HepG2 (cell line): ENCODE measurements around the gene CRKL. TPM values are rescaled to one million over a fixed set of nuclear protein-coding genes. Genes with fewer than 3 reads are reported as not detected.

Experiments used
- CBX1 ChIP-seq: IDR thresholded peaks from one replicate; pipeline ENCODE4 v1.6.1; 2016; ENCODE audit warnings: antibody characterized with exemption, low read depth
- CBX5 ChIP-seq: sonication (generic); formaldehyde crosslinking; IDR thresholded peaks from 2 replicates; pipeline ENCODE4 v1.4.0; 2020; ENCODE audit warnings: missing genetic modification reagents, borderline replicate concordance
- HOMEZ ChIP-seq: IDR thresholded peaks from 2 replicates; pipeline ENCODE4 v1.6.1; 2016; ENCODE audit warnings: low read depth
- NAIF1 ChIP-seq: sonication (generic); formaldehyde crosslinking; IDR thresholded peaks from 2 replicates; pipeline ENCODE4 v1.5.0; 2020; ENCODE audit warnings: mild to moderate bottlenecking, missing genetic modification reagents, borderline replicate concordance
- SUZ12 ChIP-seq: fragments of 150-350 bp; IDR thresholded peaks from 2 replicates; pipeline ENCODE4 v1.6.1; 2014; ENCODE audit warnings: low read depth, low read length
- THAP9 ChIP-seq: sonication (generic); formaldehyde crosslinking; IDR thresholded peaks from 2 replicates; pipeline ENCODE4; 2020; ENCODE audit warnings: missing genetic modification reagents, mild to moderate bottlenecking, borderline replicate concordance
- ZNF143 ChIP-seq: sonication (generic); formaldehyde crosslinking; IDR thresholded peaks from 2 replicates; pipeline ENCODE4 v1.4.0; 2020; ENCODE audit warnings: missing genetic modification reagents
- ZNF234 ChIP-seq: sonication (generic); formaldehyde crosslinking; conservative IDR thresholded peaks from 2 replicates; pipeline ENCODE4 v1.5.1; 2020; ENCODE audit warnings: mild to moderate bottlenecking, missing genetic modification reagents
- ZNF276 ChIP-seq: sonication (generic); formaldehyde crosslinking; IDR thresholded peaks from 2 replicates; pipeline ENCODE4 v1.4.0; 2020; ENCODE audit warnings: mild to moderate bottlenecking, low read depth, missing genetic modification reagents
- ZNF350 ChIP-seq: sonication (generic); formaldehyde crosslinking; IDR thresholded peaks from 2 replicates; pipeline ENCODE4 v1.4.0; 2020; ENCODE audit warnings: mild to moderate bottlenecking, low read depth, missing genetic modification reagents, borderline replicate concordance
- ZNF431 ChIP-seq: sonication (generic); formaldehyde crosslinking; IDR thresholded peaks from 2 replicates; pipeline ENCODE4 v1.9.0; 2022; ENCODE audit warnings: missing genetic modification reagents, low read depth, mild to moderate bottlenecking, borderline replicate concordance
- ZNF644 ChIP-seq: IDR thresholded peaks from 2 replicates; pipeline ENCODE4 v1.6.1; 2016; ENCODE audit warnings: low read depth
- ZNF883 ChIP-seq: sonication (generic); formaldehyde crosslinking; IDR thresholded peaks from 2 replicates; pipeline ENCODE4 v1.5.1; 2020; ENCODE audit warnings: mild to moderate bottlenecking, missing genetic modification reagents; ENCODE audit errors: not compliant biosample characterization
- ZSCAN31 ChIP-seq: sonication (generic); formaldehyde crosslinking; IDR thresholded peaks from 2 replicates; pipeline ENCODE4 v1.5.0; 2020; ENCODE audit warnings: low read depth, mild to moderate bottlenecking, missing genetic modification reagents
- polyA plus RNA-seq, 8 experiments: library from polyadenylated mRNA; depleted of rRNA in 3 of 8; stranded (reverse) in 7 of 8; unstranded in 1 of 8; fragments of >200 nt; fragmentation: Illumina TruSeq in 4 of 8; extraction: Trizol in 4 of 8; gene quantifications; 2 replicates each; pipeline versions ENCODE4 v1.2.1 to v1.2.3, GENCODE V29; 2011 to 2016; ENCODE audit warnings: low read depth in 4 of 8, missing spikeins in 1 of 8, mixed read lengths in 1 of 8; ENCODE audit not compliant: insufficient read depth in 1 of 8
- total RNA-seq, 5 experiments: library from RNA; depleted of rRNA; stranded (reverse); fragments of >200 nt; fragmentation: Illumina TruSeq; extraction: Trizol; gene quantifications; 2 replicates each; pipeline ENCODE4 v1.2.3, GENCODE V29; 2016; ENCODE audit warnings: low read depth in 1 of 5
- TF ChIP-seq, protein P1 (sequence below): sonication (generic); formaldehyde crosslinking; IDR thresholded peaks from 2 replicates; pipeline ENCODE4 v1.5.0; 2020; ENCODE audit warnings: mild to moderate bottlenecking, missing genetic modification reagents
- TF ChIP-seq, protein P2 (sequence below): sonication (generic); formaldehyde crosslinking; IDR thresholded peaks from 2 replicates; pipeline ENCODE4 v1.4.0; 2020; ENCODE audit warnings: missing genetic modification reagents, borderline replicate concordance

CRKL gene
- total and polyA plus RNA-seq, 2 of the 13 experiments (the other 11 are each of a cell fraction or from before 2014, with no cell fraction given) = 37.4 to 60.6 TPM

- TF ChIP-seq HOMEZ (CRISPR knock-in tag) = peak; percentile 8; the same call in 1 of the 2 replicates
- 0 out of 2 replicates have a peak, but pooled peaks have one; percentile 6 for TF ChIP-seq ZNF644 (CRISPR knock-in tag)
- TF ChIP-seq NAIF1 (CRISPR knock-in tag) = peak; percentile 85; the same call in 1 of the 2 replicates
- TF ChIP-seq ZNF350 (CRISPR knock-in tag) = peak; percentile 76
- TF ChIP-seq ZNF234 (CRISPR knock-in tag) = no peak; the same call in 1 of the 2 replicates
- TF ChIP-seq ZNF143 (CRISPR knock-in tag) = peak; percentile 50; the same call in 1 of the 2 replicates
- TF ChIP-seq, protein P1, sequence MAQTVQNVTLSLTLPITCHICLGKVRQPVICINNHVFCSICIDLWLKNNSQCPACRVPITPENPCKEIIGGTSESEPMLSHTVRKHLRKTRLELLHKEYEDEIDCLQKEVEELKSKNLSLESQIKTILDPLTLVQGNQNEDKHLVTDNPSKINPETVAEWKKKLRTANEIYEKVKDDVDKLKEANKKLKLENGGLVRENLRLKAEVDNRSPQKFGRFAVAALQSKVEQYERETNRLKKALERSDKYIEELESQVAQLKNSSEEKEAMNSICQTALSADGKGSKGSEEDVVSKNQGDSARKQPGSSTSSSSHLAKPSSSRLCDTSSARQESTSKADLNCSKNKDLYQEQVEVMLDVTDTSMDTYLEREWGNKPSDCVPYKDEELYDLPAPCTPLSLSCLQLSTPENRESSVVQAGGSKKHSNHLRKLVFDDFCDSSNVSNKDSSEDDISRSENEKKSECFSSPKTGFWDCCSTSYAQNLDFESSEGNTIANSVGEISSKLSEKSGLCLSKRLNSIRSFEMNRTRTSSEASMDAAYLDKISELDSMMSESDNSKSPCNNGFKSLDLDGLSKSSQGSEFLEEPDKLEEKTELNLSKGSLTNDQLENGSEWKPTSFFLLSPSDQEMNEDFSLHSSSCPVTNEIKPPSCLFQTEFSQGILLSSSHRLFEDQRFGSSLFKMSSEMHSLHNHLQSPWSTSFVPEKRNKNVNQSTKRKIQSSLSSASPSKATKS (CRISPR knock-in tag) = peak; percentile 66; the same call in 1 of the 2 replicates
- no peak for TF ChIP-seq CBX1
- peak; percentile 83; the same call in 1 of the 2 replicates for TF ChIP-seq CBX5 (CRISPR knock-in tag)
- 0 out of 2 replicates have a peak, but pooled peaks have one; percentile 42 for TF ChIP-seq ZNF276 (CRISPR knock-in tag)
- TF ChIP-seq SUZ12 = no peak
- TF ChIP-seq ZNF883 (CRISPR knock-in tag) = peak; percentile 96
- peak; percentile 75; the same call in 1 of the 2 replicates for TF ChIP-seq ZNF431 (CRISPR knock-in tag)
- TF ChIP-seq ZSCAN31 (CRISPR knock-in tag) = peak; percentile 37; the same call in 1 of the 2 replicates
- peak; percentile 76 for TF ChIP-seq THAP9
- TF ChIP-seq, protein P2, sequence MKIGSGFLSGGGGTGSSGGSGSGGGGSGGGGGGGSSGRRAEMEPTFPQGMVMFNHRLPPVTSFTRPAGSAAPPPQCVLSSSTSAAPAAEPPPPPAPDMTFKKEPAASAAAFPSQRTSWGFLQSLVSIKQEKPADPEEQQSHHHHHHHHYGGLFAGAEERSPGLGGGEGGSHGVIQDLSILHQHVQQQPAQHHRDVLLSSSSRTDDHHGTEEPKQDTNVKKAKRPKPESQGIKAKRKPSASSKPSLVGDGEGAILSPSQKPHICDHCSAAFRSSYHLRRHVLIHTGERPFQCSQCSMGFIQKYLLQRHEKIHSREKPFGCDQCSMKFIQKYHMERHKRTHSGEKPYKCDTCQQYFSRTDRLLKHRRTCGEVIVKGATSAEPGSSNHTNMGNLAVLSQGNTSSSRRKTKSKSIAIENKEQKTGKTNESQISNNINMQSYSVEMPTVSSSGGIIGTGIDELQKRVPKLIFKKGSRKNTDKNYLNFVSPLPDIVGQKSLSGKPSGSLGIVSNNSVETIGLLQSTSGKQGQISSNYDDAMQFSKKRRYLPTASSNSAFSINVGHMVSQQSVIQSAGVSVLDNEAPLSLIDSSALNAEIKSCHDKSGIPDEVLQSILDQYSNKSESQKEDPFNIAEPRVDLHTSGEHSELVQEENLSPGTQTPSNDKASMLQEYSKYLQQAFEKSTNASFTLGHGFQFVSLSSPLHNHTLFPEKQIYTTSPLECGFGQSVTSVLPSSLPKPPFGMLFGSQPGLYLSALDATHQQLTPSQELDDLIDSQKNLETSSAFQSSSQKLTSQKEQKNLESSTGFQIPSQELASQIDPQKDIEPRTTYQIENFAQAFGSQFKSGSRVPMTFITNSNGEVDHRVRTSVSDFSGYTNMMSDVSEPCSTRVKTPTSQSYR (CRISPR knock-in tag) = no peak
These were observed 84.6 kb downstream of the CRKL start, which contains the start of gene THAP7 (continued) for GRCh38 chr22:21001601-21002325.
